PC-9 (cell line): ENCODE data around the gene CAPZB.

Source experiments
- EZH2 ChIP-seq: fragments of 200-600 bp; sonication (generic); IDR thresholded peaks from 2 replicates; pipeline ENCODE4 v1.8.0; 2017; ENCODE audit warnings: antibody characterized with exemption, low read depth
- TF ChIP-seq, protein P1 (sequence below): fragments of 200-600 bp; sonication (generic); conservative IDR thresholded peaks from 2 replicates; pipeline ENCODE4 v1.6.1; 2017; ENCODE audit warnings: mixed run types, antibody characterized with exemption, mild to moderate bottlenecking, moderate library complexity

DNA sequence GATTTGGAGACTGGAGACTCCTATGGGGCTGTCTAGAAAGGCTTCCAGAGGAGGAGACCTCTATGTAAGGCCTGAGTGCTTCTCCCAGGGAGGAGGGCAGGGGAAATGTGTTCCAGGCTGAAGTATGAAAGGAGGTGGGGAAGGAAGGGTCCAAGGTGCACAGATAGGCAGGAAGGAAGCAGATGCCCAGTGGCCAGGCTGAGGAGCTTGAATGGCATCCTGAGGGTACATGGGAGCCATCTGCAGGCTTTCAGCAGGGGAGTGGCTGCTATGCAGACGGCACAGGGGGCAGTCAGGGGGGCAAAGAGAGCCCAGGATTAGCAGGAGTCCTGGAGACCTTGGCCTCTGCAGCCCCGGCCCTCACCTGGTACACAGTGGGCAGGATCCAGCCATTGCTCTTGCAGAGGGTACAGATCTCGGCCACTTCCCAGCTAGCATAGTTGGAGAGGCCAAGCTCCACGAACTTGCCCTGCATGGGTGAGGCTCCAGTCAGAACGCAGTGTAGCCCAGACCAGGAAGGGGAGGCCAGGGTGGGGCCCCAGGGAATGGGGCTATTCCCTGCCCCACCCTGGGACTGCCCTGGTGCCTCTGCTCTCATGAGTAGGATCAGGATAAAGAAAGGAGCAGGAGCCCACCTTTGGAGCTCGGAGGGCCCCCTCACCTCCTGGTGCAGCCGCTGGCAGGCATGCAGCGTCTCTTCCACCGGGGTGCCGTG, 177.4 kb downstream of the CAPZB start:
- TF ChIP-seq, protein P1, sequence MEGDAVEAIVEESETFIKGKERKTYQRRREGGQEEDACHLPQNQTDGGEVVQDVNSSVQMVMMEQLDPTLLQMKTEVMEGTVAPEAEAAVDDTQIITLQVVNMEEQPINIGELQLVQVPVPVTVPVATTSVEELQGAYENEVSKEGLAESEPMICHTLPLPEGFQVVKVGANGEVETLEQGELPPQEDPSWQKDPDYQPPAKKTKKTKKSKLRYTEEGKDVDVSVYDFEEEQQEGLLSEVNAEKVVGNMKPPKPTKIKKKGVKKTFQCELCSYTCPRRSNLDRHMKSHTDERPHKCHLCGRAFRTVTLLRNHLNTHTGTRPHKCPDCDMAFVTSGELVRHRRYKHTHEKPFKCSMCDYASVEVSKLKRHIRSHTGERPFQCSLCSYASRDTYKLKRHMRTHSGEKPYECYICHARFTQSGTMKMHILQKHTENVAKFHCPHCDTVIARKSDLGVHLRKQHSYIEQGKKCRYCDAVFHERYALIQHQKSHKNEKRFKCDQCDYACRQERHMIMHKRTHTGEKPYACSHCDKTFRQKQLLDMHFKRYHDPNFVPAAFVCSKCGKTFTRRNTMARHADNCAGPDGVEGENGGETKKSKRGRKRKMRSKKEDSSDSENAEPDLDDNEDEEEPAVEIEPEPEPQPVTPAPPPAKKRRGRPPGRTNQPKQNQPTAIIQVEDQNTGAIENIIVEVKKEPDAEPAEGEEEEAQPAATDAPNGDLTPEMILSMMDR = no peak
- TF ChIP-seq EZH2 = no peak
